HT1080 (cell line): ENCODE results near the gene MRM1. TPM values are rescaled to one million over a fixed set of nuclear protein-coding genes. Genes with fewer than 3 reads are reported as not detected.
A peak's percentile ranks its signal among the peaks of the same experiment; 100 is the strongest.
"Not testable (repeated sequence)": the region's sequence is repeated elsewhere in the genome, so short reads cannot be mapped to it uniquely, and the experiment has no call there.

ENCODE experiments used
- DNase-seq: peaks from one replicate; pipeline ENCODE4 v3.0.0-alpha.2; 2015; ENCODE audit warnings: low read depth
- total RNA-seq: library from RNA; depleted of rRNA; stranded (reverse); fragments of >200 nt; shearing (Covaris generic); gene quantifications from 2 replicates; pipeline ENCODE4 v1.2.3, GENCODE V29; 2014

MRM1 gene
- total RNA-seq, 1 experiment from 2014 or later, result 19.6 TPM

- DNase-seq, result no peak
Measured at GRCh38 chr17:36600465-36600864, 918 bp upstream of the MRM1 start.

DNA sequence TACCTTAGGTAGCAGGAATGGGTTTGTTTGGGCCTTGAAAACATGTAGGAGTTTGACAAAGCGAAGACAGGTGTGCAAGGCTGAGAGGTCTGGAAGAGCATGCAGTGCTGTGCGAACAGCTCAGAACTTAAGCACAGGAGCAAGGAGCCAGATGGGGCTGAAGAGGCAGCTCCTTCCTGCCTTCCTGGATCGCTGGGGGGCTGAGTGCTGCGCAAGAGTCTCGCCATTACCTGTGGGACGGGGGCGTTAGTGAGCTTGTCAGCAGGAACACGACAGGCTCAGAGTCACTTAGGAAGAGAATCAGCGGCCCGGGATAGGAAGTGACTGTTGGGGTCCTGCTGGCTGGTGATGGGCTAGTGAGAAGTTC, 464 bp upstream of the MRM1 start:
- no peak for DNase-seq

DNA sequence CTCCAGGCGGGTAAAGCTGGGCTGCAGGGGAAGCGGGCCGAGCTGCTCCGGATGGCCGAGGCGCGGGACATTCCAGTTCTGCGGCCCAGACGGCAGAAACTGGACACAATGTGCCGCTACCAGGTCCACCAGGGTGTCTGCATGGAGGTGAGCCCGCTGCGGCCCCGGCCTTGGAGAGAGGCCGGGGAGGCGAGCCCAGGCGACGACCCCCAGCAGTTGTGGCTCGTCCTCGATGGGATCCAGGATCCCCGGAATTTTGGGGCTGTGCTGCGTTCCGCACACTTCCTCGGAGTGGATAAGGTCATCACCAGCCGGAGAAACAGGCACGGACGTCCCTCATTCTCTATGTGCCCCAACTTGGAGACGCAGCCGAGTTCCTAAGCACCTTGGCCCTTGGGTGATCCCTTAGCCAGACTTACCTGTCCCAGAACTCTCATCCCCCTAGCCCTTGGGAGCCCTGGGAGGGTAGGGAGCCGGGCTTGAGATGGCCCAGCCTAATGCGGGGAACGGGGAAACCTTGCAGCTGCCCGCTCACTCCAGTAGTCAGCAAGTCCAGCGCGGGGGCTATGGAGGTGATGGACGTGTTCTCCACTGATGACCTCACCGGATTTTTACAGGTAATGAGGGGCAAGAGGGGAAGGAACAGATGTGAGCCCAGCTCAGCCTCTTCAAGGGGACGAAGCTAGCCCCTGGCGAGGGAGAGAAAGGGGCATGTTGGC, 806 bp downstream of the MRM1 start:
- no peak for DNase-seq

DNA sequence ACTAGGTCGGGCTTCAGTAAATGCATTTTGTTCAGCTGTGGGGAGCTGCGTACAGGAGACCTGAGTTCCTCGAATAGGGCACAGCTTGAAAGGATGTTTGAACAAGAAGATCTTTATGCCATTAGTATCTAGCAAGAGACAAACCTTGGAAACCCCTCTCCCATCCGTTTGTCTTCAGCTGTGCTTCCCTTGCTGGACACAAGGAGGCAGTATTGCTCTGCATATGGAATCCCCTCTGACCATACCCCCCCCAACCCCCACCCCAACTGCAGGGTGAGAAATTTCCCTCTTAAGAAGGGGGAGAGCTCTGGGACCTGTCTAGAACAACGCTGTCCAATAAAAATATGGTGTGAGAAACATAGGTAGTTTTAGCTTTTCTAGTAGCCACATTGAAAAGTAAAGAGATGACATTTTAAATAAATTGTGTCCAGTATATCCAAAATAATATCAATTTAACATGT, 1.6 kb downstream of the MRM1 start:
- peak; percentile 55 for DNase-seq

DNA sequence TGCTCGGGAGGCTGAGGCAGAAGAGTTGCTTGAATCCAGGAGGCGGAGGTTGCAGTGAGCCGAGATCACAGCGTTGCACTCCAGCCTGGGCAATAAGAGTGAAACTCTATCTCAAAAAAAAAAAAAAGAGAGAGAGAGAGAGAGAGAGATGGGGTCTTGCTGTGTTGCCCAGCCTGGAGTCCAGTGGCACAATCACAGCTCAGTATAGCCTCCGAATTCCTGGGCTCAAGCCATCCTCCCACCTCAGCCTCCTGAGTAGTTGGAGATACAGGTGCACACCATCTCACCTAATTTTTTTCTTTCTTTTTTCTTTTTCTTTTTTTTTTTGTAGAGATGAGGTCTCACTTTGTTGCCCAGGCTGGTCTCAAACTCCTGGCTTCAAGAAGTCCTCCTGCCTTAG, 3.6 kb downstream of the MRM1 start:
- DNase-seq, result not testable (repeated sequence)

DNA sequence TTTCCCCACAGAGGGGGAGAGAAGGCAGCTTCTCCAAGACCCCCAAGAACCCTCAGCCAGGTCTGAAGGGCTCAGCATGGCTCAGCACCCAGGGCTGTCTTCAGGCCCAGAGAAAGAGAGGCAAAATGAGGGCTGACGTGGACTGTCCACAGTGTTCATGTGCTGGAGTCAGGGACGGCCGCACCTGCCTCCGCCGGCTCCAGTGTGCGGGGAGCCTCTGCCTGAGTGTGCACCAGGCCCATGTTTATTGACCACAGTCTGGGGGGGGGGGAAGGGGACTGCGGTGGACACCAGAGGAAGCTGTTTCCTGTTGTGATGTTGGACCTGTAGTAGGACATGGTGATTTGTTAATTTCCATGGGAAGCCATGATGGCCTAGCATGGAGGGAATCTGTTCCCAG, 6.9 kb downstream of the MRM1 start:
- no peak for DNase-seq

DNA sequence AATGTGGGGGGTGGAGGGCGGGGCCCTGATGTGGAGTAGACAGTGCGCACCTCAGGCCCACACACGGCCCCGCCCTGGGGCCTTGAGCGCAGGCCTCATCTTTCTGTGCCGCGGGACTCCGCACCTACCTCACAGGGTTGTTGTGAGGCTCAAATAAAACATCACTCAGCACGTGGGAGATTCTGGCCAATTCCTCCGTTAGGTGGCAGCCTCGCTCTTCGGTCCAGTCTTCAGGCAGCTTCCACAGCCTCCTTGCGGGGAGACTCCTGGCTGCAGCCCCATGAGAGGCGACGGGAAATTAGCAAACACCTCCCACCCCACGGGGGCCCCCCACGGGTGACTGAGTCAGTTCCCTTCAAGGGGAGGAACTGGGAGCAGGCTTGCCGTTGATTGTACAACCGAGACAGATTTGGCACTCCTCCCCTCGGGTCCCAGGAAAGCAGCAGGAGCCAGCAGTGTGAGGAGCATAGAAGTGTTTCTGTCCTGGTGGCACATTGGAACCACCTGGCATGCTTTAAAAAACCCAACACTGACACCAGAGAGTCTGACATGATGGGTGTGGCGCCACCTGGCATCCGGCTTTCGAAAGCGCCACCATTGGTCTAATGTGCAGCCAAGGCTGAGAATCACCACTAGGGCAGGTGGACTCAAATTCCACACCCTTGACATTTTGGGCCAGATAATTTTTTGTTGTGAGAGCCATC, 7.6 kb downstream of the MRM1 start:
- DNase-seq, result no peak

- DNase-seq, result no peak
Measured at GRCh38 chr17:36609498-36609862, 8.1 kb downstream of the MRM1 start.

GRCh38 chr17:36610474-36610873, 9.1 kb downstream of the MRM1 start:
- DNase-seq, result no peak

- peak; percentile 67 for DNase-seq
Measured at GRCh38 chr17:36611345-36612072, 10.1 kb downstream of the MRM1 start.

DNA sequence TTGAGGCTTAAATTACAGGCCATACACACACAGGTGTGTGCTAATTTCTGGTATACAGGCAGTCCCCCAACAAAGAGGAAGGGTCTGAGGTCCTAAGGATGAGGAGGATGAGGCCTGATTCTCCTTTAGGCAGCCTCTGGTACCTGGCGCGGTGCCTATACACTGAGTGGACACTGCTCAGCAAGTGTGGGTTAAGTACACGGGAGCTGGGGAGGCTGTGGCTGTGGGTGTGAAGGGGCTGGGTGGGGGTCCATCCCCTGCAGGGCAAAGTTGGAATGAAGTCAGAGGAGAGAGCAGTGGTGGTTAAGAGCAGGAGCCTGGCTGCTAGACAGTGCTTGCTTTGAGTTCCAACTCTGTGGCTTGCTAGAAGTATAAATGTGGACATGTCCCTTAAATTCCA, 10.9 kb downstream of the MRM1 start:
- DNase-seq, result no peak

GRCh38 chr17:36613155-36613554, 11.8 kb downstream of the MRM1 start:
- no peak for DNase-seq

DNA sequence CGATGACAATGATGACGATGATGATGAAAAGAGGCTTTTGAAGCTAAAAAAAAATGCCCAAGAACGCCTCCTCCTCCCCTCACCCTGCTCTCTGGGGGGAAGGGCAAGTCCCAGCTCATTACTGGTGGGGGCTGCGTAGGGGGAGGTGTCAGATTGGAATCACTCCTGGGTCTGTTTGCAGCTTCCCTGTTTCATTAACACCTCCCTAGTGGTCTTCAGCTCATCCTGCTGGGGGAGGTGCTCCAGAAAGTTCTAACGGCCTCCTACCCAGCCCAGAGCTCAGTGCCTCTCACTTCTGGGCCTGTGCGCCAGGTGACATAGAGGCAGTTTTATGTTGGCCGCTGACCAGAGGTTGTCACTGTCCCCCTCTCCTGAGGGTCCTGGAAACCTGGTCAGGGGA, 12.7 kb downstream of the MRM1 start:
- DNase-seq, result no peak

- no peak for DNase-seq
Measured at GRCh38 chr17:36614933-36615332, 13.6 kb downstream of the MRM1 start.

DNA sequence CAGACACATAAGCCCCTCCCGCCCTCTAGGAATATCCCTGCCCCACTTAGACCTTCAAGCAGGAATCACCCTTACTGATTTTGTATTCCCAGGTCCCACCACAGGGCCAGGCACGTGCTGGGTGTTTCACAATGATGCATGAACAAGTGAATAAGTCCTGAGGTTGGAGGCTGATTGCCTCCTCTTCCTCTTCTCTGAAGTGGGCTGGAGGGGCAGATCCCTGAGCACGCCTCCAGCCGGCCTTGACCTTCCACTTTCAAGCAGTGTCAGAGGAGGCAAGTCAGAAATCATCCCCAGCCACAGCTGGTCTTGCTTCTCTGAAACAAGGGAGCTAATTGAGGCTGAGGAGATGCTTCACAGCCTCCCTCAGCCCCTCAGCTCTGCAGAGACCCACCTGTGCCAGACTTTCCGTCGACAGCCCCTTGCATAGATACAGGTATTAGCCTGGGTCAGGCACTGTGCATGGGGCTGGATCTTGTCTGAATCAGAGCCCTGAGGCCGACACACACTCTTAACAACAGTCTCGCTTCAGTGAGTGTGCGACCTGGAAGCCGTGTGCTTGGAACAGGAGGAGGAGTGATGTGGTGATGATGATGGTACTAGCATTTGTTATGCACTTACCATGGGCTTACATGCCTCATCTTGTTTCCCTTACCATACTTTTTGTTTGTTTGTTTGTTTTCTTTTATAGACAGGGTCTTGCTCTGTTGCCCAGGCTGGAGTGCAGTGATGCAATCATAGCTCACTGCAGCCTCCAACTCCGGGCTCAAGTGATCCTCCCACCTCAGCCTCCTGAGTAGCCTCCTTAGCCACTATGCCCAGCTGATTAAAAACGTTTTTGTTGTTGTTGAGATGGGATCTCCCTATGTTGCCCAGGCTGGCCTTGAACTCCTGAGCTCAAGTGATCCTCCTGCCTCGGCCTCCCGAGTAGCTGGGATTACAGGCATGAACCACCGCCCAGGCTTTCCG, 15.0 kb downstream of the MRM1 start:
- no peak for DNase-seq

DNA sequence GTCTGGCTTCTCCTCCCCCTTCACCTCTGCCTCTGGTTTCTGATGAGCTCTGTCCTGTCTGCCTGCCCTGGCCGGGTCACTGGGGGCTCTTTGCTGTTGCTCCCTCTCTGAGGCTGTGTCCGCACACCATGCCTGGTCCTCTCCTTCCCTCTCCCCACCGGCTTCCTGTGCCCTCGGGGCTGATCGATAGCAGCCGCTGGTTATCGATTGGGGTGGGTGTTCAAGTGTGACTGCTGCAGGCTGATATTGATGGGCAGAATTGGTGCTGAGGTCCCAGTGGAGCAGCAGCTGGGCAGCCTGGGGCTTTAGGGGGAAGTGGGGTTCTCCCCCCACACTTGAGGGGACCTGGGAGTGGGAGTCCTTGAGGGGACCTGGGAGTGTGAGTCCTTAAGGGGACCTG, 16.4 kb downstream of the MRM1 start:
- no peak for DNase-seq

- DNase-seq, result no peak
Measured at GRCh38 chr17:36623281-36623680, 21.9 kb downstream of the MRM1 start.

DNA sequence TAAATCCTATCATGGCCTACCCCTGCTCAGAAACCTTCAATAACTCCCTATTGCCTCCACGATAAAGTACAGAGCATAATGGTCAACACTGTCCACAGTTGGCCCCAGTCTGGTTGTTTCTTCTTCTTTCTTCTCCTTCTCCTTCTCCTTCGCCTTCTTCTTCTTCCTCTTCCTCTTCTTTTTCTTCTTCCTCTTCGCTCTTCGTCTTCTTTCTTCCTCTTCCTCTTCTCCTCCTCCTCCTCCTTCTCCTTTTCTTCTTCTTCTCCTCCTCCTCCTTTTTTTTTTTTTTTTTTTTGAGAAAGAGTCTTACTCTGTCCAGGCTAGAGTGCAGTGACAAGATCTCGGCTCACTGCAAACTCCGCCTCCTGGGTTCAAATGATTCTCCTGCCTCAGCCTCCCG, 23.8 kb downstream of the MRM1 start:
- DNase-seq, result no peak

- DNase-seq, result no peak
Measured at GRCh38 chr17:36627101-36627500, 25.7 kb downstream of the MRM1 start.

- DNase-seq, result no peak
Measured at GRCh38 chr17:36628576-36628975, 27.2 kb downstream of the MRM1 start.

DNA sequence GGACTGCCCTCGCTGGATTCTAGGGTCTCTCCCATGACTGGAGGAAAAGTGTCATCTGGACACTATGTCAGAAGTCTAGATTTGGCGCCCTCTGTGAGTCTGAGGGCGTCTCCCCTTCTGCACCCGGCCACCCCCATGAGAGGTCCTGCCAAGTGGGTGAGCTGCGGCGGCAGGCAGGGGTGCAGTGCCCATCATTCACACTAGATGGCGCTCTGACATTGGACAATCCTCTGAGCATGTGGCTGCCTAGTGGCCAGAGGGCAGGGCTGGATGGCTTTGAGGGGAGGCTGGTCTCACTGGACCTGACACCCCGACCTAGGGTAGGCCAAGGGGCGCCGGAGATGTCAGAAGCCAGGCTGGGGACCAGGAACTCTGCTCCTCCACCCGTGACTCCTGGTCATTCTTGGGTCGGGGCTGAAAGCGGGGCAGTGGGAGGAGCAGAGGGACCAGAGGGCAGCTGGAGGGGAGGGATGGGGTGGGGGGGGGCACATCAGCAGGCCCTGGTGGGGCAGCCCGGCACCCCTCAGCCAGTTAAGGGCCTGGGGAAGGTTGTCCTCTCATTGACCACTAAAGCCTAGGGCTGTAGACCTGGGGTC, 28.0 kb downstream of the MRM1 start:
- DNase-seq, result peak; percentile 71
